GM18870 (cell line): ENCODE results near the gene TLCD4.
A peak's percentile ranks its signal among the peaks of the same experiment; 100 is the strongest.
"Not testable (repeated sequence)": the region's sequence is repeated elsewhere in the genome, so short reads cannot be mapped to it uniquely, and the experiment has no call there.

ENCODE experiments used
- ATAC-seq: cut with Tn5 transposase; IDR thresholded peaks from one replicate; pipeline ENCODE4 v1.9.1; 2021; ENCODE audit warnings: moderate library complexity; ENCODE audit not compliant: unreplicated experiment

Gene TLCD4, protein sequence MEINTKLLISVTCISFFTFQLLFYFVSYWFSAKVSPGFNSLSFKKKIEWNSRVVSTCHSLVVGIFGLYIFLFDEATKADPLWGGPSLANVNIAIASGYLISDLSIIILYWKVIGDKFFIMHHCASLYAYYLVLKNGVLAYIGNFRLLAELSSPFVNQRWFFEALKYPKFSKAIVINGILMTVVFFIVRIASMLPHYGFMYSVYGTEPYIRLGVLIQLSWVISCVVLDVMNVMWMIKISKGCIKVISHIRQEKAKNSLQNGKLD

DNA sequence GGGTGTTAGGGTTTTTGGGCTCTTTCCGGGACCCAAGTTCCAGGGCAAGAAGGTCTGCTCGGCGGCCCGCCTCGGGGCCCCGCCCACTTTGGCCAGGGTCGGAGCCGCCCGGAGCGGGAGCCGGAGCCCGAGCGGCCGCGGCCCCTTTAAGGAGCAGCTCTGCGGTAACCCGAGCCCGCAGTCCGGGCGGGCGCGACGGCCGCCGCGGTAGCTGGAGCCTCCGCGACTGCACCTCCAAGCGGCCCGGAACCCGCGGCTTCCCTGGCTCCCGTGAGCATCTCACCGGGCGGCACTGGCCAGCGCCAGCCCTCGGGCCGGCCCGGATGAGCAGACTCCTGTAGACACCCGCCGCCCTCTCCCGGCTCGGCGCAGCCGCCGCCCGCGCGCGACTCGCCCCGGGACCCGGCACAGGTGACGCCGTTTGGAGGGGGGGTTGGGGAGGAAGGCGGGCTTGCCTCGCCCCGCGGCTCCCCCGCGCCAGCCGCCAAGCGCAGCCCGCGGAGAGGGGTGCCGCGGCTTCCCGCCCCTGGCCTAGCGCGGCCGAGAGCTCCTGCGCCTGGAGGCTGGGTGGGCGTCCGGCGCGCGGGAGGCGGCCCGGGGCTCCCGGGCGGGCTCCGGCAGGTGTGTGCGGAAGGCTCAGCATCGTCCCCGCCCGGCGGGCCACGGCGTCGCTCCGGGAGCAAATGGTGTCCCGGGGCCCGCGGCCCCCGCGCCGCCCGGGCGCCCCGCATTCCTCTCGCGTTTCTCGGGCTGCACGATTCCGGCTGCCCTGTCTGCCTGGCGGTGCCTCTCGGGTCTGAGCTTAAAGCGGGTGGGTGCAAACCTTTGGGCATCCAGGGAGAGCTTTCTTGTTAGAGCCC, at the start of gene TLCD4:
Gene TLCD4, plus strand, starts transcription at position 149 of the 860 bp plus-strand sequence. CDS start 26,547 bp downstream, outside the sequence.
- no peak for ATAC-seq

DNA sequence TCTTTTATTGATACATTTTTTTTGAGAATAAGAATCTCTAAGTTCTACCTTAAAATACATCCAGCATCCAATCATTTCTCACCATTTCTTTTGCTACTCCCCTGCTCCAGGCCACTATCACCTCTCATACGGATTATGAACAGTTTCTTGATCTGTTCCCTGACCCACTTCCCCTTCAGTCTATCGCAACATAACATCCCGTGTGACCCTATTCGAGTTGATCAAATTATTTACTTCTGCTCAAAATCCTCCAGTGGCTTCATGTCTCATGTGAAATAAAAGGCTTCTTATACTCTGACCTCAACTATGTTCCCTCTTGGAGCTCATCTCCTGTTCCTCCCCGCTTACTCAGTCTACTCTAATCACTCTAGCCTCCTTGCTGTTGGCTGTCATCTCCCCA, 49.6 kb upstream of the TLCD4 start:
- ATAC-seq = no peak

DNA sequence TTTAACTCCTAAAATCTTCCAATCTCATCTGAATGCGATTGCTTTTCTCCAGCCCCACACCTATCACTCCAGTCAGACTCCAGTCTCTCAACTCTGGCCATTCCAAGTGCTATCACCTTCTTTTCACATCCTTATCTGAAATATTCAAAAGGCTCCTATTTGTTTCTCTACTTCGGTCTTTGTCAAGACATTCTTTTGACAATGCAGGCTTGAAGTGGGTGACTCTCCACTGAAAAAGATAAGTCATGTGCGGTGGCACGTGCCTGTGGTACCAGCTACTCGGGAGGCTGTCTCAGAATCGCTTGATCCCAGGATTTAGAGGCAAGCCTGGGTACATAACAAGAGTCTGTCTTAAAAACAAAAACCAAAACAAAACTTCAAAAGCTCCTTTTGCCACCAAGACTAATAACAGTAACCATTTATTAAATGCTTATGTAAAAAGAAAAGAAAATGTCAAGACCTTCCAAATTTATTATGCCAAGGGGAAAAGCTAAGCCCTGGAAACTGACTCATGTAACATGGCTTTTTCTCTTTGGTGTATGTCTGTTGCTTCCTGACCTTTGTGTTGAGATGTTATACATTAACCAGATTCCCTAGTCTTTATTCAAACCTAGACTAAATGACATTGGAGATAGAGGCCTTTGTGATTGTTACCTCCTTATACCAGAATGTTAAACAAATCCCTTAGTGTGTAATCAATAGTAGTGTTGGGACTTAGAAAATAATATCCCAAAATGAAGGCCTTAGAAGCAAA, 48.0 kb upstream of the TLCD4 start:
- no peak for ATAC-seq

DNA sequence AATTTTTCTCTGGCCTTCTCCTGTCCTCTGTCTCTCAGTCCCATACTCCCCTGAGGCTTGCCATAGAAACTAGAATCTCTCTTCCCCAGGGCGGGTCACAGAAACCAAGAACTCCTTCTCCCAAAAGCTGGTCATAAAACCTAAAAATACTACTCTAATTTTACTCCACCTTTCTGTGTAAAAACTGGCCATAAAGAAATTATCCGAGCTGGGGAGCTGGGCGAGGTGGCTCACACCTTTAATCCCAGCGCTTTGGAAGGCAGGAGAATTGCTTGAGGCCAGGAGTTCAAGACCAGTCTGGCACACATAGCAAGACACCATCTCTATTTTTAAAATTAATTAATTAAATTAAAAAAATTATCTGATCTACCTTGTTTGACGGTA, 47.5 kb upstream of the TLCD4 start:
- no peak for ATAC-seq

DNA sequence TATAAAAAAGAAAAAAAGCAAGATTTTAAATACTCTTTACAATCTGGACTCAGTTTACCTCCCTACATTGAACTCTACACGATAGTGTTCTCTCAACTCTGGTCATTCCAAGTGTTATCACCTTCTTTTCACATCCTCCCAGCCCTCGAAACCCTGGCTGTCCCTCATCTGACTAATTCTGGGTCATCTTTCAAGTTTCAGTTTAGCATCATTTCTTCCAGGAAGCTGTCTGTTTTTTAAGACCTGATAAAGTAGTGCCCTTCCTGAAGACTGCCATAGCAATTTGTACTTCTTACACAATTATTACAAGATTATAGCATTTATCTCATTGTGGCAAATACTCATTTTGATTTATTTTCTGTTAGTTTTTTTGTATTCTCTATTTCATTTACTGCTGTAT, 45.6 kb upstream of the TLCD4 start:
- ATAC-seq = no peak

DNA sequence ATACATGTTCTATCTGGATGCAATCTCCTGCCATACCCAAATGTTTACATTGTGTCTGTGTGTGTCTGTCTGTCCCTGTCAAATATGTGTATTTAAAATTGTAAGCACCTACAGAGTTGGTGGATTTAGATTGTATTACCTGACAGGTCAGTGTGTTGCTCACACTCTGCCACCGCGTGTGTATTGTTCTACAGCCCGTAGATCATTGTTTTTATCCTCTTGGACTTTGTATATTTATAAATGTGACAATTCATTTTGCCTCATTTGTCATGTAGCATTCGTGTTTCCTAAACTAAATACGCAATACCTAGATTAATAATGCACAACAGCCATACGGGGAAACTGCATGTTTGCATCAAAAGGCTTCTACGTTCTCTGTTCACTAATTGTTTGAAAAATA, 45.0 kb upstream of the TLCD4 start:
- ATAC-seq = no peak

DNA sequence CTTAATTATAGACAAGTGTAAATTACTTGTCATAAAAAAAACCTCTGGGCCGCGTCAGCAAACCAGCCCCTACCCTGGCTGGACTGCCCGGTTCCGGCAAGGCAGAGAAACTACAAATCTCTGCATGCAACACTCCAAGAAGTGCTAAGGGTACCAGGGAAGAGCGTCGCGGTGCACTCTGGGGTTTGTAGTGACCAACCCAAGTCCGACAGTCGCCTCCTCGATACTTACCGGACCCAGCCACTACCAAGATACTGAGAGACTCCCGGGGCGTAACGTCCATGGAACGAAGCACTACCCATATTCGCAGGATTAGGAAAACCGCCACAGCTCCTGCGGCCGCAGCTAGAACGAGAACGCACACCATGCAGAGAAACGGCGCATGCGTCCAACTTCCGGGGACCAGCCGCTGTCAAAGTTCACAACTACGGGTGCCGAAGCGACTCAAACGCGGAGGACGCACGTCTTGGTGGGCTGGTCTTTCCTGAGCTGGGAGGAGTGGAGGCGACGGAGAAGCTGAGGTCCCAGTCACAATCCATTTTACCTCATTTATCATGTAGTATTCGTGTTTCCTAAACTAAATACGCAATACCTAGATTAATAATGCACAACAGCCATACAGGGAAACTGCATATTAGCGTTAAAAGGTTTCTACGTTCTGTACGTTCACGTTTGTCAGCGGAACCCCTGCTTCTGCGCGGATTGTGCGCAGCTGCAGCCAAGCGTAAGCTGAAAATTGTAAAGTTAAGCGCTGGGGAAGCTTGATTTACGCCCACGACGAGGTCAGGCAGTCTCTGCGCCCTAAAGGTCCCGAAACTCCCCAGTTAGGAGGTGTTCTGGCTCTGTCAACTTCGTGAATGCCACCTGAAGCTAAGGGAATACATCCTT, 44.4 kb upstream of the TLCD4 start, which contains the start of gene ALG14:
Gene ALG14, minus strand, starts transcription at position 420 of the 888 bp plus-strand sequence. Its CDS starts 53 bp downstream, at position 367.
- ATAC-seq = peak; percentile 97

DNA sequence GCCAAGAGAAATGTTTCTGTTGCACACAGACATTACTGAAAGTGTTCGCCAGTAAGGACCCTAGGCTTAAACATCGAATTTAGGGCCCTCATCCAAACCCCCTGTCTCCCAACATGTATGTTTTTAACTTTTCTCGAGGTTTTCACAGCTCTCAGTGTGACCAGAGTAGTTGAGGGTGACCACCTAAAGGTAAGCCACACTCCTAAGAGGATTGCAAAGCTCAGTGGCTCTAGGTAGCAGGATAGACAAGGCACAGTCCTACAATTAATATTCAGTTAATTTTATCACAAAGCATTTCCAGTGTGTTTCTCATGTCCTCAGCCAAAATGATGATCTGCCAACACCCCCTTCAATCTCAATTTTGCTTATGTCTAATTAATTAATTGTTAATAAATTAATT, 43.7 kb upstream of the TLCD4 start:
- peak; percentile 0 for ATAC-seq

DNA sequence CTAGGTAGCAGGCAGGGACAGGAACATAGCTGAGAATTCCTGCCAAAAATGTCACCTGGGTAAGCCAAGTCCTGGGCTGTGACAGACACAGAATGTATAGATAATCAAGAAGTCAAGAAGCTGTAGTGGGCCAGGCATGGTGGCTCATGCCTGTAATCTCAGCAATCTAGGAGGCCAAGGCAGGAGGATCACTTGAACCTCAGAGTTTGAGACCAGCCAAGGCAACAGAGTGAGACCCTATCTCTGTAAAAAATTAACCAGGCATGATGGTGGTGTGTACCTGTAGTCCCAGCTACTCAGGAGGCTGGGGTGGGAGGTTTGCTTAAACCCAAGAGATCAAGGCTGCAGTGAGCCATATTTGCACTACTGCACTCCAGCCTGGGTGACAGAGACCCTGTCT, 41.1 kb upstream of the TLCD4 start:
- ATAC-seq = no peak

DNA sequence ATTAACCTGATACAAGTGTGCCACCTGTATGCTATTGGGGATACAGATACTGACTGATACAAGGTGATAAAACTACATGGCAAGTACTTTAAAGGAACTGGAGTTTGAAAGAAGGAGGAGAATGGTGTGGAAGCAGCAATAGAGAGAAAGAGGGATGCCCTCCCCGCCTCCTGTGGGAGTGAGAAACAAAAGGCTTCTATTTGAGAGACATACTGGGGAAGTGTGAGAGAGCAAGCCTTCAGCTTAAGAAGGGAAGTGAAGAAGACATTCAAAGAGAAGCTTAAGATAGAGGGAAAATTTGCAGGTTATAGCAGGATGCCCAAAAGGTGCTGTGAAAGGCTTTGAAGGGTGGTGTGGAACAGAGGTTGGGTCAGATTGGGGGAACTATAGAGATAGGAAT, 36.7 kb upstream of the TLCD4 start:
- ATAC-seq = no peak

DNA sequence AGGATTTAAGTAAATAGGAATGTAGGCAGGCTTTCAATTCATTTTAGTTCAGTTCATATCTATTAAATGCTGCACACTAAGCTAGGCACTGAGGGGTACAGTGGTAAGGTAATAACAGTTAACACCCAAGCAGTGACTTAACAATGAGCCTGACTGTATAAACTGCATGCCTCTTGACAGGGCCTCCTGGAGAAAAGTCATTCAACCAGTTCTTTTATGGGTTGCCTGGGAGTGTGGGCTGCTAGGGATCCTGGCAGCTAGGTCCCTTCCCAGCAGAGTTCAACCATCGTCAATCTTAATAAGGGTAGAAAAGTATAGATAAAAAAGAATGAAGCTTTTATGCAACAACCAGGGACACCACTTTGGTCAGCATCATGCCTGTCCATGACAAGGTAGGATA, 36.3 kb upstream of the TLCD4 start:
- ATAC-seq = no peak

DNA sequence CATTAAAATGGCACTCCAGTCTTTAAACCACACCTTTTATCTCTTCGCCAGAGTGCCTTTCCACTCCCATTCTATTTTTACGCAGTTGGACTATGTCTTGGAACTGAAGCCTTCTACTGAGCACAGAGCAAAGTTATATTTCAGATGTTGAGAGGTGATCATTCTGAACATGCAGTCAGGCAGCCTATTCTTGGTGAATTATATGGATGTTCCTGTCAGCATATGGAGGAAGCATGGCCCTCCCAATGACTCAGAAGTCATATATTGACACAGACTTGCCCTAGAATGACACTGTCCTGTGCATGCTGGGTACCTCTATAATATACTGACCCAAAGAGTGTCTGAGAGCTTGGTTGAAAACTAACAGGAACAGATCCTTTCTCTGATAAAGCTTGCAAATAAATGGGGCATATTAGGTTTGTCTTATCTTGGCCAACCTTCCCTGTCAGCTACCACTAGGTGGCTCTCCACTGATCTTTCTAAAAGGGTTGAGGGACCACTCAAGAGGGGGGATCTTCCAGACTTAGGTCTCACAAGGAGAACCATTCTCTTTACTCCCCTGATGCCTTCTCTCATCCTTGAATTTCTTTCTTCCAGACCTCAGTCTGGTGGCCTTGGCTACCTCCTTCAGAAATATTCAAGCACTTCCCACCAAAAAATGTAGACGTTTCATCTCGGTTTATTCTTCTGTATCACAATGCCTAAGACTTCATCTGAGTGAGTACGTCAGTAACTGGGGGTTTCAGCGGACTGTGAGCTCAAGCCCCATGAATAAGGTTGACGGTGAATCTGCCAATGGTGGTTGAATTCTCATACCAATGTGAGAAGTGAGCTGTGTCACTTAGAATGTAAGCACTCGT, 32.6 kb upstream of the TLCD4 start:
- no peak for ATAC-seq

DNA sequence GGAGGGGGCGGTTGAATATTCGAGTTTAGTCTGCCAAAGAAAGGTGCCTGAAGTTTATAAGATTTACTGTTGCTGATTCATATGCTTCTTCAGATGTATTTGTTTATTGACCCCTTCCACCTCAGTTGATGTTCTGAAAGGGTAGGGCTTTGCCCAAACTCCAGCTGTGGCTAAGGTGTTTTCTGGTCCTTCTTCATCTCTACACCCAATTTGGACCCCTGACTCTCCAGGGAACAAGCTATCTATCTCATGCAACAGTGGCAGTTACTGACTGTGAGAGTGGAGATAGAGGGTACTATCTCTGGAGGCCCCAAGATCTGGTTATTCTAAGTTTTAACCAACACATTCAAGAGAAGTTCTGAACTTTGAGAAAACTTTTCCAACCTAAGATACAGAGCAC, 31.8 kb upstream of the TLCD4 start:
- no peak for ATAC-seq

DNA sequence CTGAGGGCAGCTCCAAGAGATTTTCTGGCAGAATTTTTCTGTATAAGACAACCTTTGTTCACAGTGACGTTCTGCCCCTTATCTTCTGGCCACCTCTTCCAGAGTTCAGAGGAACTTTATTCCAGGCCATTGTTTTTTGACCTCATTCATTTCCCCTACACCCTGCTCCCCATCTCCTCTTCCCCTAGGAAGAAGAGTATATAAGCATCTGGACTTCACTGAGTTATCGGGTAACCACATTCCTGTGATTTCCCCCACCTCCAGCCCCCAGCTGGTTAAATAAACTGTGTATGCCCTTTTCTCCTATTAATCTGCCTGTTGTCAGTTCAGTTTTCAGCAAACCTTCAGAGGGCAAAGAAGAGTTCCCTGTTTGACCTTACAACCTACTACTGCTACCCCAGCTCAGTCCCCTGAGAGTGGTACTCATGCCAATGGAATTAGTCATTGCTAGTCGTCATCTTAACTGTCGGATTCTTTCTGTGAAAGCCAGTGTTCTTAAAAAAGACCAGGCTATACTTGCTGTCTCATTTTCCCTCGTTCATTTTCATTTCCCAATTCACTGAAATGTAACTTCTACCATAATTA, 30.1 kb upstream of the TLCD4 start:
- peak; percentile 50 for ATAC-seq

DNA sequence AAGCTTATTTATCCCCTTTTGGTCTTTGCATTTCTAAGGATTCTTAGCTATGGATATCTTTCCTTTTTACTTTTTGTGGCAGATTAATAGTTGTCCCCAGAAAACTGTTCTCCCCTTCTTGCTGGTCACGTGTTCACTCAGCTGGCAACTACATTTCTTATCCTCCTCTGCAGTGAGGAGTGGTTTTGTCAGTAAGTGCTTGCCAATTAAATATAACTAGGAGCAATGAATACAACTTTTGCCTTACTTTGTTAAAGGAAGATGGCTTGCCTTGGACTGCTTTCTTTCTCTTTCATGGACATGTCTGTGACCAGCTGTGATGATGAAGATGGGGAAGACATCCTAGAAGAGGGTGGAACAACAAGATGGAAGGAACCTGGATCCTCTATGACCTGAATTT, 28.9 kb upstream of the TLCD4 start:
- ATAC-seq = no peak

DNA sequence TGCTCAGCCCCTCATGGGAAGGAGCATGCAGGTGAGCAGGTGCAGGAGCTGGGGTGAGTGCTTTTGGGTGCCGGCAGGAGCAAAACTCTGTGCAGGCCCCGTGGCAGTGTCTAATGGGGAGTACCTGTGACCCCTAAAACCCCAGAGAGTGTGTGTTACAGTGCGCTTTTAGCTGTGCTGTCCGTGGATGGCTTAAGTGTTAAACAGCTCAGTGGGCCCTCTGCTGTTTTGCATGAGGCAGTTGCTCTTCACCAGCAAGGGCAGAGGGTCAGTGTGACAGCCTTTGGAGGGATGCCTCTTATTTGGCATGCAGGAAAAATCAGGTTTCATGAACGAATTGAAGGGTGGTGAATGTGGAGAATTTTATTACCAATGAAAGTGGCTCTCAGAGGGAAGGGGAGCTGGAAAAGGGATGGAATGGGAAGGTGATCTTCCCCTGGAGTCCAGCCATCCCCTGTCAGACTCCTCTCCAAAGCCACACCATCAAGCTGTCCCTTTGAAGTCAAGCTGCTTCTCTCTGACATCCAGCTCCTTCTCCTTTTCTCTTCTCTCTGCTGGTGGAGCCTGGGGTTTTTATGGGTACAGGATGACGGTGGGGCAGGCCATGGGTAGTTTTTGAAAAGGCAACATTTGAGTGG, 27.4 kb upstream of the TLCD4 start:
- ATAC-seq = no peak

DNA sequence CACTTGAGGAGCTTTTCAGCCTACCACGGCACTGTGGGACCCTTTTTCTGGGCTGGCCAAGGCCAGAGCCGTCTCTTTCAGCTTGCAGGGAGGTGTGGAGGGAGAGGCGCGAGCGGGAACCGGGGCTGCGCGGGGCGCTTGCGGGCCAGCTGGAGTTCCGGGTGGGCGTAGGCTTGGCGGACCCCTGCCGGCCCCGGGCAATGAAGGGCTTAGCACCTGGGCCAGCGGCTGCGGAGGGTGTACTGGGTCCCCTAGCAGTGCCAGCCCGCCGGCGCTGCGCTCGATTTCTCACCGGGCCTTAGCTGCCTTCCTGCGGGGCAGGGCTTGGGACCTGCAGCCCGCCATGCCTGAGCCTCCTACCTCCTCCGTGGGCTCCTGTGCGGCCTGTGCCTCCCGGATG, 25.9 kb upstream of the TLCD4 start:
- ATAC-seq = not testable (repeated sequence)

DNA sequence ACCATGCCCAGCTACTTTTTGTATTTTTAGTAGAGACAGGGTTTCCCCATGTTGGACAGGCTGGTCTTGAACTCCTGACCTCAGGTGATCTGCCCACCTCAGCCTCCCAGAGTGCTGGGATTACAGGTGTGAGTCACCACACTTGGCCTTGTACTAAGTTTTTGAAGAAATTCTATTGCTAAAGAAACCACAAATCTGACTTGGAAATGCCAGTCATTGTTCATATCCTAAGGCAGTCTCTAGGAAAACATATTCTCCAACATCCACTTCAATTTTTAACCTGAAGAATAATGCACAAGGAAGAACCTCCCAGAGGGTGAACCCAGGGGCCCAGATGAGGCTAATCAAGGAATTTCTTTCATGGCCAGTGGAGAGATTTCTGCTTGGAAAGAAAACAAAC, 24.3 kb upstream of the TLCD4 start:
- ATAC-seq = not testable (repeated sequence)

DNA sequence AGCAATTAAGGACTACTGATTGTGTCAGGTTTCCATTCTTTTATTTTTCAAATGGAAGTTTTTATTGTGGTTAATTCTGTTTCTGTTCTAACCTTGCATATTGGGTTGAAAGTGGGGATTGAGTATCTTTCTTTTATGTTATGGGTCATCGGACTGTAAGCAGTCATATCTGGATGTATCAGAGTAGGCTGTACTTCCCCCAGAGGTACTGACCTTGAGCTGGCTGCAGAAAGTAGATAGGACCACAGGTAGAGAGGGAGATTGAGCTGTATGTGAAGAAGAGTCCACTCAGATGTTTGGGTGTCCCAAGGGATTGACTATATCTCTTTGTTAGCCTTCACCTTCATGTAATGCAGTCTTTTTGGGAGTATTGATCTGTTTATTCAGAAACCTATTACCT, 23.9 kb upstream of the TLCD4 start:
- ATAC-seq = no peak
